ENCODE results near the gene LRMDA.

The LRMDA gene

DNA sequence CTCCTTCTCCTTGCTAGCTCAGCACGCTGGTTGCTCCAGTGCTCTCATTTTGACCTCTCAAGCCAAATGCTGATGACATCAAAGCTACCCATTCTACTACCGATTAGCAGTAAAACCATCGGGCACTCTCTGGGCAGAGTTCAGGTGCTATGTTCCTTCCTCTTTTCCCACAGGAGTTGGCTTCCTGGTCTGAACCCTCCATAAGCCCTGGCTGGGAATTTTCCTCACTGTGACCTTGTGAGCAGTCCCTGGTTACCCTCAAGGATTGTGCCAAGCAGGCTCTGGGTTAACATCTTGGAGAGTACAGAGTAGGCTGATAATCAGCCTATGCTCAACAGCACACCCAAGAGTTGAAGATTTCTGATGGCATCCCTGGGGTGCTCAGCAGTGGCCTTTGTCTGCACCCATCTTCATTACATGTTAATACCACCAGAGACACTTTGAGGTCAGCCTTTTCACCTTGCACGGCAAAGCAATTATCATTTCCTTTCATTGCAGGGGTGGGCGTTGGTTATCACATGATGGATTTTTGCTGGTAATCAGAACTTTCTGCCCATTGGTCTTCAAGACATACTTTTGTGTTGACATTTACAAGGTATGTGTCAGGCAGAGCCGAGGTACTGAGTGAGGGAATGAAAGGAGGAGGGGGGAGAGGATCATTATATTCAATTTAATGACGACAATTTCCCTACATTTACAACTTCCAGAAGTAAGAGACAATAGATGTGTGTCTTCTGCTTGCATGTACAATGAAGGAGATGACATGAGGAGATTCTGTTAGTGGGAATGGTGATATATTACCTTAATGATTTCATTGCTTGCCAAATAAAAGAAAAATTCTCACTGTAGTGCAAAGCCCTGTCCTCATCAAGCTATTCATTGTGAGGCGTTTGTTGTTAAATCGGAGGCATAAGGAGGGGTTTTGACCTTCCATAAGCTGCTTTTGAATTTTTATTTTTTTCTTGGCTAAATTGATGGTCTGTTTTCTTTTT lies 452.0 kb downstream of the LRMDA start:
- H3K36me3 ChIP-seq (ENCODE audit: low read length), result no peaks in the 10 kb centered on the region
- no peaks in the 10 kb centered on the region for H4K20me1 ChIP-seq (ENCODE audit: low read depth, low read length)
- H3K4me3 ChIP-seq (ENCODE audit: insufficient read depth, low read length, poor library complexity, severe bottlenecking), result no peak overlapping the region
- H2AFZ ChIP-seq (ENCODE audit: low read depth, low read length, severe bottlenecking), result no peak overlapping the region
- no peaks in the 10 kb centered on the region for H3K27me3 ChIP-seq (ENCODE audit: low read length)
- no peaks in the 10 kb centered on the region for H3K9me3 ChIP-seq (ENCODE audit: insufficient read depth, low read length)
- H3K4me2 ChIP-seq (ENCODE audit: low read depth, low read length, poor library complexity, severe bottlenecking), result no peak overlapping the region
- TF ChIP-seq, protein P1, sequence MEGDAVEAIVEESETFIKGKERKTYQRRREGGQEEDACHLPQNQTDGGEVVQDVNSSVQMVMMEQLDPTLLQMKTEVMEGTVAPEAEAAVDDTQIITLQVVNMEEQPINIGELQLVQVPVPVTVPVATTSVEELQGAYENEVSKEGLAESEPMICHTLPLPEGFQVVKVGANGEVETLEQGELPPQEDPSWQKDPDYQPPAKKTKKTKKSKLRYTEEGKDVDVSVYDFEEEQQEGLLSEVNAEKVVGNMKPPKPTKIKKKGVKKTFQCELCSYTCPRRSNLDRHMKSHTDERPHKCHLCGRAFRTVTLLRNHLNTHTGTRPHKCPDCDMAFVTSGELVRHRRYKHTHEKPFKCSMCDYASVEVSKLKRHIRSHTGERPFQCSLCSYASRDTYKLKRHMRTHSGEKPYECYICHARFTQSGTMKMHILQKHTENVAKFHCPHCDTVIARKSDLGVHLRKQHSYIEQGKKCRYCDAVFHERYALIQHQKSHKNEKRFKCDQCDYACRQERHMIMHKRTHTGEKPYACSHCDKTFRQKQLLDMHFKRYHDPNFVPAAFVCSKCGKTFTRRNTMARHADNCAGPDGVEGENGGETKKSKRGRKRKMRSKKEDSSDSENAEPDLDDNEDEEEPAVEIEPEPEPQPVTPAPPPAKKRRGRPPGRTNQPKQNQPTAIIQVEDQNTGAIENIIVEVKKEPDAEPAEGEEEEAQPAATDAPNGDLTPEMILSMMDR (IDR thresholded peaks at IDR 0.05; ENCODE audit: insufficient read depth, low read length, poor library complexity, severe bottlenecking), result no peak
- TF ChIP-seq EZH2phosphoT487 (conservative IDR thresholded peaks at IDR 0.05; ENCODE audit: low read length), result no peak
- no peaks in the 10 kb centered on the region for H3K79me2 ChIP-seq (ENCODE audit: insufficient read depth, low read length)
- no peaks in the 10 kb centered on the region for H3F3A ChIP-seq (ENCODE audit: insufficient read depth)
- no peak overlapping the region for H3K27ac ChIP-seq (ENCODE audit: low read depth, low read length)
- no peaks in the 10 kb centered on the region for H3K9me2 ChIP-seq (replicated peaks; ENCODE audit: insufficient read depth, low read length)
- H3K9ac ChIP-seq (ENCODE audit: low read length), result no peak overlapping the region

DNA sequence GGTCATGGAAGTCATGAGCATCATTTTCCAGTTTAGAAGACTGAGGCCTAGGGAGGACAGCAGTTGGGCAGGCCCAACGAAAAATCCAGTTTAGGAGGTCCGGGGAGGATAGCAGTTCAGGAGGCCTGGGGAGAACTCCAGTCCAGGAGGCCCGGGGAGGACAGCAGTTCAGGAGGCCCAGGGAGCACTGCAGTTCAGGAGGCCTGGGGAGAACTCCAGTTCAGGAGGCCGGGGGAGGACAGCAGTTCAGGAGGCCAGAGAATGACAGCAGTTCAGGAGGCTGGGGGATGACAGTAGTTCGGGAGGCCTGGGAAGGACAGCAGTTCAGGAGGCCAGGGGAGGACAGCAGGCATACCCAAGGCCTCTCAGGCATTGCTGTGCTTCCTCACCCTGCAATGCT lies 453.4 kb downstream of the LRMDA start:
- no peaks in the 10 kb centered on the region for H3K9me2 ChIP-seq (replicated peaks; ENCODE audit: insufficient read depth, low read length)
- H3K4me3 ChIP-seq (ENCODE audit: insufficient read depth, low read length, poor library complexity, severe bottlenecking), result no peak overlapping the region
- H3K9me3 ChIP-seq (ENCODE audit: insufficient read depth, low read length), result no peaks in the 10 kb centered on the region
- no peaks in the 10 kb centered on the region for H3K36me3 ChIP-seq (ENCODE audit: low read length)
- H4K20me1 ChIP-seq (ENCODE audit: low read depth, low read length), result no peaks in the 10 kb centered on the region
- H3K27ac ChIP-seq (ENCODE audit: low read depth, low read length), result no peak overlapping the region
- H3K9ac ChIP-seq (ENCODE audit: low read length), result no peak overlapping the region
- no peak overlapping the region for H3K4me2 ChIP-seq (ENCODE audit: low read depth, low read length, poor library complexity, severe bottlenecking)
- H3F3A ChIP-seq (ENCODE audit: insufficient read depth), result no peaks in the 10 kb centered on the region
- no peak overlapping the region for H2AFZ ChIP-seq (ENCODE audit: low read depth, low read length, severe bottlenecking)
- no peaks in the 10 kb centered on the region for H3K79me2 ChIP-seq (ENCODE audit: insufficient read depth, low read length)
- TF ChIP-seq, protein P1 (IDR thresholded peaks at IDR 0.05; ENCODE audit: insufficient read depth, low read length, poor library complexity, severe bottlenecking), result no peak
- TF ChIP-seq EZH2phosphoT487 (conservative IDR thresholded peaks at IDR 0.05; ENCODE audit: low read length), result no peak
- H3K27me3 ChIP-seq (ENCODE audit: low read length), result no peaks in the 10 kb centered on the region

DNA sequence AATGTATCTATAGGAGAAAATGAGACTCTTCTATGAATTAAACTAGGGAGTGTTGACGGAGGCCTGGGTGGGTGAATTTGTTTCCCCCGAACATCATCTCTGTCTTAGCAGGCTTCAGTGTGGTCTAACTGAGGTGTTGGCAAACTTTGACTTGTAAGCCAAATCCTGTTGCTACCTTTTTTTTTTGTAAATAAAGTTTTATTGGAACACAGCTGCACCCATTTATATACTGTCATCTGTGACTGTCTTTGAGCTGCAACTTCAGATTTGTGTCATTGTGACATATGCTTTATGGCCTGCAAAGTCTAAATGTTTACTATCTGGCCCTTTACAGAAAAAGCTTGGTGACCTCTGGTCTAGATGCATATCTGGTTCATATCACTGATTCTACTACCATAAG lies 455.9 kb downstream of the LRMDA start:
- Histone ChIP-seq H3K36me3 (ENCODE audit: low read length) (no peaks in the 10 kb centered on the region), H3K79me2 (ENCODE audit: insufficient read depth, low read length) (no peaks in the 10 kb centered on the region), H3K9me2 (replicated peaks; ENCODE audit: insufficient read depth, low read length) (no peaks in the 10 kb centered on the region), H3K27me3 (ENCODE audit: low read length) (no peaks in the 10 kb centered on the region), H3K4me2 (ENCODE audit: low read depth, low read length, poor library complexity, severe bottlenecking) (no peak overlapping the region), H2AFZ (ENCODE audit: low read depth, low read length, severe bottlenecking) (no peak overlapping the region), H3K4me3 (ENCODE audit: insufficient read depth, low read length, poor library complexity, severe bottlenecking) (no peak overlapping the region), H3K9ac (ENCODE audit: low read length) (no peak overlapping the region), H3K27ac (ENCODE audit: low read depth, low read length) (no peak overlapping the region), H4K20me1 (ENCODE audit: low read depth, low read length) (no peaks in the 10 kb centered on the region), H3K9me3 (ENCODE audit: insufficient read depth, low read length) (no peaks in the 10 kb centered on the region), H3F3A (ENCODE audit: insufficient read depth) (no peaks in the 10 kb centered on the region)
- TF ChIP-seq, protein P1 (IDR thresholded peaks at IDR 0.05; ENCODE audit: insufficient read depth, low read length, poor library complexity, severe bottlenecking), result no peak
- TF ChIP-seq EZH2phosphoT487 (conservative IDR thresholded peaks at IDR 0.05; ENCODE audit: low read length), result no peak

Data from SU-DHL-6 (cell line).